Posterior cingulate gyrus (tissue), 11 donors: ENCODE results near the gene HOXA1.
A peak's percentile ranks its signal among the peaks of the same experiment; 100 is the strongest.

Experiments
- DNase-seq, 10 donors: peaks; one replicate each; pipeline versions ENCODE4 v3.0.0 to v3.0.0-alpha.2; 2020 to 2021; ENCODE audit warnings: mixed read lengths in 3 of 10
- intact Hi-C: fragments of 100-400 bp; cut with DNase I; formaldehyde crosslinking; loops from one replicate; pipeline ENCODE4 v1.15.1; 2023

Gene HOXA1

GRCh38 chr7:27107391-27108381 lies 11.9 kb upstream of the HOXA1 start:
- no peak for DNase-seq
- intact Hi-C loops: no loop called here

GRCh38 chr7:27106901-27107240 lies 11.1 kb upstream of the HOXA1 start:
- DNase-seq: no peak
- intact Hi-C loops: no loop called here

GRCh38 chr7:27106181-27106900 lies 10.5 kb upstream of the HOXA1 start:
- no peak for DNase-seq
- intact Hi-C loops: no loop called here

- no peak for DNase-seq
Measured at GRCh38 chr7:27105301-27106031, 9.7 kb upstream of the HOXA1 start.

GRCh38 chr7:27104341-27105058 lies 8.7 kb upstream of the HOXA1 start:
- DNase-seq: no peak

More at GRCh38 chr7:27105301-27106031, 9.7 kb upstream of the HOXA1 start:
- intact Hi-C loops: no loop called here

GRCh38 chr7:27103489-27104226 lies 7.9 kb upstream of the HOXA1 start:
- no peak for DNase-seq
- intact Hi-C loops: no loop called here

More at GRCh38 chr7:27104341-27105058, 8.7 kb upstream of the HOXA1 start:
- intact Hi-C loops: no loop called here

- intact Hi-C loops: no loop called here
- no peak for DNase-seq
Measured at GRCh38 chr7:27102581-27103442, 7.0 kb upstream of the HOXA1 start, which contains the start of gene HOXA2. Gene HOXA2 (minus strand): TSS chr7:27102683. CDS start chr7:27102500, 183 bp downstream.

- intact Hi-C loops: no loop called here
- no peak for DNase-seq
Measured at GRCh38 chr7:27101957-27102580, 6.3 kb upstream of the HOXA1 start.

- DNase-seq: no peak
- intact Hi-C loops: no loop called here
Measured at GRCh38 chr7:27101171-27101956, 5.6 kb upstream of the HOXA1 start.

- intact Hi-C loops: no loop called here
- no peak for DNase-seq
Measured at GRCh38 chr7:27100694-27101170, 4.9 kb upstream of the HOXA1 start.

GRCh38 chr7:27099453-27100370 lies 3.9 kb upstream of the HOXA1 start:
- no peak for DNase-seq
- intact Hi-C loops: no loop called here

- intact Hi-C loops: no loop called here
- DNase-seq: no peak
Measured at GRCh38 chr7:27098578-27099451, 3.0 kb upstream of the HOXA1 start.

GRCh38 chr7:27097686-27098577 lies 2.1 kb upstream of the HOXA1 start:
- intact Hi-C loops: no loop called here
- DNase-seq: peak in 1 of 10 donors; percentile 53
